Endothelial cell of umbilical vein (primary cell): ENCODE measurements around the gene SLFN12L. TPM values are rescaled to one million over a fixed set of nuclear protein-coding genes. Genes with fewer than 3 reads are reported as not detected.

ENCODE experiments used
- BruUV-seq: library from RNA; stranded (reverse); fragments of 400-500 nt; replicated peaks from 2 replicates; lab custom pipeline; 2021; lab: Mats Ljungman, UMichigan
- CTCF ChIA-PET: fragments of 300-600, 350-600 bp; sonication (Branson Sonifier 250); formaldehyde crosslinking; loops from one replicate; lab custom pipeline; 2021; ENCODE audit warnings: antibody characterized with exemption, inconsistent platforms; lab: Charles Lee
- POLR2A ChIA-PET: fragments of 300-600, 350-600 bp; sonication (Branson Sonifier 250); formaldehyde crosslinking; loops from one replicate; lab custom pipeline; 2021; ENCODE audit warnings: antibody characterized with exemption, inconsistent platforms; lab: Charles Lee
- DNase-seq: peaks from one replicate; pipeline ENCODE4 v3.0.0-alpha.2; 2011; ENCODE audit warnings: low read depth, low spot score
- FAIRE-seq: peaks from 2 replicates; lab custom pipeline; 2011; peaks lifted over from hg19 to GRCh38; lab: Jason Lieb, UNC
- H2AFZ ChIP-seq: 2 replicates; pipeline ENCODE4 v1.6.0; 2012; ENCODE audit warnings: low read depth, low read length, control low read depth, inconsistent platforms
- H3K27ac ChIP-seq: 2 replicates; pipeline ENCODE4 v1.5.1; 2011; ENCODE audit warnings: low read depth, mild to moderate bottlenecking, control low read depth, low read length, moderate library complexity; ENCODE audit not compliant: insufficient read depth
- H3K27me3 ChIP-seq, 2 experiments: 2 replicates each; pipeline versions ENCODE4 v1.6.0 to v1.6.1; 2011; ENCODE audit warnings: low read length in 2 of 2, mixed read lengths in 1 of 2; ENCODE audit not compliant: control insufficient read depth in 2 of 2, insufficient read depth in 2 of 2
- H3K36me3 ChIP-seq, 2 experiments: 2 replicates in 1 of 2; 3 replicates in 1 of 2; pipeline ENCODE4 v1.5.1; 2011; ENCODE audit warnings: low read length in 2 of 2, mild to moderate bottlenecking in 1 of 2, moderate library complexity in 1 of 2; ENCODE audit not compliant: control insufficient read depth in 2 of 2, insufficient read depth in 2 of 2; ENCODE audit errors: extremely low read depth in 1 of 2
- H3K4me1 ChIP-seq: 3 replicates; pipeline ENCODE4 v1.5.1; 2011; ENCODE audit warnings: mild to moderate bottlenecking, low read length; ENCODE audit not compliant: control insufficient read depth, insufficient read depth; ENCODE audit errors: extremely low read depth
- H3K4me2 ChIP-seq: 2 replicates; pipeline ENCODE4 v1.6.1; 2011; ENCODE audit warnings: low read length, control low read depth, mixed read lengths; ENCODE audit not compliant: insufficient read depth
- H3K4me3 ChIP-seq, 3 experiments: fragments of 200-600 bp in 1 of 3; sonication (generic), shearing (Covaris generic) in 1 of 3; replicated peaks in 1 of 3; 2 replicates each; pipeline ENCODE4 v1.5.1; 2011 to 2016; ENCODE audit warnings: control low read depth in 3 of 3, low read length in 3 of 3, mild to moderate bottlenecking in 2 of 3, inconsistent platforms in 1 of 3, low read depth in 1 of 3, moderate library complexity in 1 of 3; ENCODE audit not compliant: insufficient read depth in 1 of 3
- H3K79me2 ChIP-seq: 2 replicates; pipeline ENCODE4 v1.6.0; 2012; ENCODE audit warnings: low read length, inconsistent platforms; ENCODE audit not compliant: control insufficient read depth, insufficient read depth
- H3K9ac ChIP-seq: replicated peaks from 2 replicates; pipeline ENCODE3; 2011; ENCODE audit warnings: low read length, control low read depth; ENCODE audit not compliant: insufficient read depth; ENCODE audit errors: extremely low read depth
- H3K9me1 ChIP-seq: replicated peaks from 3 replicates; pipeline ENCODE4 v1.6.0; 2011; ENCODE audit warnings: mild to moderate bottlenecking, low read length; ENCODE audit not compliant: control insufficient read depth, insufficient read depth; ENCODE audit errors: extremely low read depth
- H3K9me3 ChIP-seq: replicated peaks from 2 replicates; pipeline ENCODE4 v1.5.1; 2012; ENCODE audit warnings: low read length, inconsistent platforms; ENCODE audit not compliant: control insufficient read depth, insufficient read depth
- H4K20me1 ChIP-seq: replicated peaks from 2 replicates; pipeline ENCODE3; 2011; ENCODE audit warnings: mild to moderate bottlenecking, low read length; ENCODE audit not compliant: control insufficient read depth, insufficient read depth; ENCODE audit errors: extremely low read depth
- CTCF ChIP-seq, 2 donors: IDR thresholded peaks; 1 replicate in 1 of 2; 2 replicates in 1 of 2; pipeline ENCODE4 v1.5.1; 2011; ENCODE audit warnings: low read length in 2 of 2, mild to moderate bottlenecking in 2 of 2, moderate library complexity in 2 of 2, control low read depth in 1 of 2, inconsistent platforms in 1 of 2, low read depth in 1 of 2; ENCODE audit not compliant: insufficient read depth in 1 of 2; ENCODE audit errors: extremely low read depth in 1 of 2
- EZH2 ChIP-seq: IDR thresholded peaks from 2 replicates; pipeline ENCODE4 v1.6.1; 2012; ENCODE audit warnings: borderline replicate concordance, low read depth, mild to moderate bottlenecking, moderate library complexity, low read length, inconsistent platforms; ENCODE audit not compliant: severe bottlenecking
- FOS ChIP-seq: IDR thresholded peaks from 2 replicates; pipeline ENCODE4 v1.6.1; 2011; ENCODE audit warnings: mild to moderate bottlenecking, low read length, moderate library complexity, borderline replicate concordance; ENCODE audit not compliant: insufficient read depth
- GATA2 ChIP-seq: IDR thresholded peaks from 2 replicates; pipeline ENCODE4 v1.7.0; 2011; ENCODE audit warnings: low read depth, mild to moderate bottlenecking, moderate library complexity, mixed read lengths, low read length; ENCODE audit not compliant: insufficient read length, insufficient read depth
- JUN ChIP-seq: IDR thresholded peaks from 2 replicates; pipeline ENCODE4 v1.6.1; 2011; ENCODE audit warnings: borderline replicate concordance, low read depth; ENCODE audit not compliant: insufficient read length, insufficient read depth
- MAX ChIP-seq: IDR thresholded peaks from 2 replicates; pipeline ENCODE4 v1.6.1; 2011; ENCODE audit not compliant: insufficient read depth, insufficient read length
- MYC ChIP-seq: IDR thresholded peaks from one replicate; pipeline ENCODE4 v1.6.1; 2011; ENCODE audit warnings: mild to moderate bottlenecking, low read depth, low read length
- POLR2A ChIP-seq: IDR thresholded peaks from 2 replicates; pipeline ENCODE4 v1.6.1; 2012; ENCODE audit warnings: low read depth, mild to moderate bottlenecking, control low read depth, low read length
- POLR2AphosphoS5 ChIP-seq: IDR thresholded peaks from 2 replicates; pipeline ENCODE4 v1.6.1; 2012; ENCODE audit warnings: low read depth, mild to moderate bottlenecking, control low read depth, low read length, moderate library complexity; ENCODE audit not compliant: insufficient read depth
- dilution Hi-C: fragments of 300-500 bp; cut with MboI; formaldehyde crosslinking; loops from one replicate; pipeline ENCODE4 v1.15.0; 2019; ENCODE audit warnings: low sequenced_read_pairs; ENCODE audit not compliant: extremely low pct_ligation_motif_present
- intact Hi-C: fragments of 100-400 bp; cut with micrococcal nuclease; formaldehyde crosslinking; loops from one replicate; pipeline ENCODE4 v1.10.0; 2022
- polyA plus RNA-seq, 4 experiments: library from polyadenylated mRNA; depleted of rRNA in 3 of 4; stranded (reverse) in 3 of 4; unstranded in 1 of 4; fragments of >200 nt; gene quantifications; 2 replicates each; pipeline versions ENCODE4 v1.2.1 to v1.2.3, GENCODE V29; 2011 to 2012; ENCODE audit warnings: missing spikeins in 1 of 4
- total RNA-seq: library from RNA; stranded (reverse); gene quantifications from 2 replicates; pipeline ENCODE4 v1.2.3, GENCODE V29; 2021

SLFN12L gene
- total and polyA plus RNA-seq, 2 donors (not counting 3 experiments of a cell fraction or from before 2014, with no cell fraction given), result not detected

- no peak overlapping the region for H3K4me2 ChIP-seq
- no peaks in the 10 kb centered on the region for H3K9me1 ChIP-seq
- TF ChIP-seq FOS (no peak), JUN (no peak), MAX (no peak), CTCF (IDR thresholded peaks at IDR 0.05; ENCODE audit: extremely low read depth in 1 of 2, insufficient read depth in 1 of 2, low read depth in 1 of 2, low read length in 2 of 2) (no peak), POLR2AphosphoS5 (no peak), MYC (no peak), GATA2 (no peak), POLR2A (no peak), EZH2 (no peak)
- dilution Hi-C loops, result no loop called here
- POLR2A ChIA-PET, result no interaction called here
- BruUV-seq, result no TSS peak
- no peak overlapping the region for H2AFZ ChIP-seq
- FAIRE-seq, result no peak
- peaks cover 18 to 38% of the 10 kb centered on the region in 2 experiments for H3K27me3 ChIP-seq
- no peak overlapping the region for H3K27ac ChIP-seq
- CTCF ChIA-PET, result interaction anchor here (2.0 to 2.2 kb wide), 1 partner anchor 19 kb away, joined by 6 to 7 read pairs; no protein-coding TSS in a partner anchor
- H3K36me3 ChIP-seq, result no peaks in the 10 kb centered on the region
- H4K20me1 ChIP-seq, result no peaks in the 10 kb centered on the region
- H3K79me2 ChIP-seq, result no peaks in the 10 kb centered on the region
- H3K4me1 ChIP-seq, result peaks cover 10% of the 10 kb centered on the region
- no peaks in the 10 kb centered on the region for H3K9me3 ChIP-seq
- no peak overlapping the region for H3K4me3 ChIP-seq
- no peak for DNase-seq
- intact Hi-C loops, result no loop called here
- H3K9ac ChIP-seq, result no peak overlapping the region
These were observed 17.5 kb downstream of the SLFN12L start for GRCh38 chr17:35519906-35520442.
